Transverse colon (tissue), 4 donors: ENCODE results near the gene CAPN7.

Experiments used
- EP300 ChIP-seq: sonication (generic); formaldehyde crosslinking; IDR thresholded peaks from one replicate; pipeline ENCODE4 v1.6.1; 2017; ENCODE audit warnings: antibody characterized with exemption, low read depth
- POLR2A ChIP-seq: fragments of 450-650 bp; IDR thresholded peaks from one replicate; pipeline ENCODE4 v1.6.1; 2016; ENCODE audit warnings: antibody characterized with exemption, mild to moderate bottlenecking, moderate library complexity
- POLR2AphosphoS5 ChIP-seq, 3 donors: sonication (generic); formaldehyde crosslinking; IDR thresholded peaks; one replicate each; pipeline ENCODE4 v1.6.1; 2016; ENCODE audit warnings: antibody characterized with exemption in 3 of 3
- TF ChIP-seq, protein P1 (sequence below), 5 experiments: fragments of 200-600 bp in 3 of 5; fragments of 450-650 bp in 2 of 5; sonication (generic) in 3 of 5; IDR thresholded peaks; 1 replicate in 2 of 5; 2 replicates in 3 of 5; pipeline ENCODE4 v1.5.1; 2016 to 2017; ENCODE audit warnings: antibody characterized with exemption in 5 of 5, inconsistent platforms in 3 of 5, mild to moderate bottlenecking in 2 of 5, moderate library complexity in 1 of 5

DNA sequence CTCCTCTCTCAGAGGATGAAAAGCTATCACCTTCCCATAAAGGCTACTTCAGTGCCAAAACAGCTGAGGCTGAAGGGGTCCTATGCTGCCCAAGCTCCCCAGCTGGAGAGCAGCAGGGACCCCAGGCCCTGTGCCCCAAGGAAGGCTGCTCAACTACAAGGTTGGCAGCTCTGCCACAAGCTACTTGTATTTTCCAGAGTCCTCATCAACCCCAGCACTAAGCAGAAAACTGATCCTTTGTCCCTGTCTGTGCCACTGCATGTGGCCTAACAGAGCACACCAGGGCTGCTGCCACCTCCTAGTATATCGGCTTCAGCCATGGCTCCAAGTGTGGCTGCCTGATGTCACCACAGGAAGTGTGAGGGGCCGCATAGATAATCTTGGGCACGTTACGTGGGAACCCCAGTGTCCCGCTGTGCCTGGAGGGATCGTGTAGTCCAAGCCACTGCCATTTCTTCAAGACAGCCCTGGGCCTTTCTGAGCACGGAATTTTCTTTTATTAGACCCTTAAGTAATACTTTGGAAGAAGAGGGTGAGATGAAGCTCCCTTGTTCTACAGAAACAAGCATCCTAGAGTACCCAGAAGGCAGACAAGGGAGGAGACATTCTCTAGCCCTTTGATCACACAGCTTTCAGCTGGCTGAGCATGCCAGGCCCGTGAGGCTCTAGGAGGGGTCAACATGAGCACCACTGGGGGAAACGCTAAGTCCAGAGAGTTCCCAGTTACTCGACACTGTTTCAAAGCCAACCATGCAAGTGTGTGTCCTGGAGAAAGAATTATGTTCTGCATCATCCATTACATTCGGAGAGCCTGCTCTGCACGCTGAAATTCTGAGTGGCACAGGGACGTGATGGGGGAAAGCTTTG, 60.7 kb downstream of the CAPN7 start:
- TF ChIP-seq POLR2AphosphoS5 (IDR thresholded peaks at IDR 0.05) (no peak), POLR2A (no peak), EP300 (no peak)
- TF ChIP-seq, protein P1, sequence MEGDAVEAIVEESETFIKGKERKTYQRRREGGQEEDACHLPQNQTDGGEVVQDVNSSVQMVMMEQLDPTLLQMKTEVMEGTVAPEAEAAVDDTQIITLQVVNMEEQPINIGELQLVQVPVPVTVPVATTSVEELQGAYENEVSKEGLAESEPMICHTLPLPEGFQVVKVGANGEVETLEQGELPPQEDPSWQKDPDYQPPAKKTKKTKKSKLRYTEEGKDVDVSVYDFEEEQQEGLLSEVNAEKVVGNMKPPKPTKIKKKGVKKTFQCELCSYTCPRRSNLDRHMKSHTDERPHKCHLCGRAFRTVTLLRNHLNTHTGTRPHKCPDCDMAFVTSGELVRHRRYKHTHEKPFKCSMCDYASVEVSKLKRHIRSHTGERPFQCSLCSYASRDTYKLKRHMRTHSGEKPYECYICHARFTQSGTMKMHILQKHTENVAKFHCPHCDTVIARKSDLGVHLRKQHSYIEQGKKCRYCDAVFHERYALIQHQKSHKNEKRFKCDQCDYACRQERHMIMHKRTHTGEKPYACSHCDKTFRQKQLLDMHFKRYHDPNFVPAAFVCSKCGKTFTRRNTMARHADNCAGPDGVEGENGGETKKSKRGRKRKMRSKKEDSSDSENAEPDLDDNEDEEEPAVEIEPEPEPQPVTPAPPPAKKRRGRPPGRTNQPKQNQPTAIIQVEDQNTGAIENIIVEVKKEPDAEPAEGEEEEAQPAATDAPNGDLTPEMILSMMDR (IDR thresholded peaks at IDR 0.05) = no peak
